IPS-11a (cell line): ENCODE measurements around the gene SHISA9.

Source experiments
- H3K4me3 ChIP-seq: one replicate; pipeline ENCODE4 v1.5.1; 2013; ENCODE audit warnings: low read depth, low read length, control low read depth

The SHISA9 gene

GRCh38 chr16:13109171-13109570 is 207.8 kb downstream of the SHISA9 start:
- no peak overlapping the region for H3K4me3 ChIP-seq

- no peak overlapping the region for H3K4me3 ChIP-seq
Measured at GRCh38 chr16:13110124-13110796, 208.9 kb downstream of the SHISA9 start.

- no peak overlapping the region for H3K4me3 ChIP-seq
Measured at GRCh38 chr16:13111747-13112146, 210.3 kb downstream of the SHISA9 start.

GRCh38 chr16:13113741-13114140 is 212.3 kb downstream of the SHISA9 start:
- H3K4me3 ChIP-seq = no peak overlapping the region

- no peak overlapping the region for H3K4me3 ChIP-seq
Measured at GRCh38 chr16:13118091-13118490, 216.7 kb downstream of the SHISA9 start.

- no peak overlapping the region for H3K4me3 ChIP-seq
Measured at GRCh38 chr16:13120091-13120490, 218.7 kb downstream of the SHISA9 start.

- no peak overlapping the region for H3K4me3 ChIP-seq
Measured at GRCh38 chr16:13120557-13120956, 219.2 kb downstream of the SHISA9 start.

- no peak overlapping the region for H3K4me3 ChIP-seq
Measured at GRCh38 chr16:13123991-13124390, 222.6 kb downstream of the SHISA9 start.

GRCh38 chr16:13127144-13127543 is 225.7 kb downstream of the SHISA9 start:
- H3K4me3 ChIP-seq = no peak overlapping the region

- H3K4me3 ChIP-seq = no peak overlapping the region
Measured at GRCh38 chr16:13130586-13130985, 229.2 kb downstream of the SHISA9 start.

GRCh38 chr16:13134836-13135235 is 233.4 kb downstream of the SHISA9 start:
- no peak overlapping the region for H3K4me3 ChIP-seq

GRCh38 chr16:13136901-13137300 is 235.5 kb downstream of the SHISA9 start:
- no peak overlapping the region for H3K4me3 ChIP-seq

- no peak overlapping the region for H3K4me3 ChIP-seq
Measured at GRCh38 chr16:13138528-13138927, 237.1 kb downstream of the SHISA9 start.

GRCh38 chr16:13139661-13140241 is 238.4 kb downstream of the SHISA9 start:
- no peak overlapping the region for H3K4me3 ChIP-seq

- H3K4me3 ChIP-seq = no peak overlapping the region
Measured at GRCh38 chr16:13143551-13143950, 242.2 kb downstream of the SHISA9 start.

GRCh38 chr16:13146829-13147228 is 245.4 kb downstream of the SHISA9 start:
- no peak overlapping the region for H3K4me3 ChIP-seq

GRCh38 chr16:13148294-13148693 is 246.9 kb downstream of the SHISA9 start:
- H3K4me3 ChIP-seq = no peak overlapping the region

- no peak overlapping the region for H3K4me3 ChIP-seq
Measured at GRCh38 chr16:13148836-13149235, 247.4 kb downstream of the SHISA9 start.

- H3K4me3 ChIP-seq = no peak overlapping the region
Measured at GRCh38 chr16:13150181-13150885, 248.9 kb downstream of the SHISA9 start.

GRCh38 chr16:13153696-13154095 is 252.3 kb downstream of the SHISA9 start:
- H3K4me3 ChIP-seq = no peak overlapping the region

GRCh38 chr16:13154799-13155198 is 253.4 kb downstream of the SHISA9 start:
- no peak overlapping the region for H3K4me3 ChIP-seq

GRCh38 chr16:13155377-13155776 is 254.0 kb downstream of the SHISA9 start:
- H3K4me3 ChIP-seq = no peak overlapping the region
